MM.1S (cell line): ENCODE data around the gene KATNIP.

Source experiments
- CTCF ChIP-seq: fragments of 300-600 bp; sonication (generic); IDR thresholded peaks from 2 replicates; pipeline ENCODE4 v1.5.1; 2016; ENCODE audit warnings: antibody characterized with exemption, low read length, mixed read lengths
- EZH2 ChIP-seq: fragments of 300-600 bp; sonication (generic); optimal IDR thresholded peaks from 2 replicates; pipeline ENCODE3; 2017; ENCODE audit warnings: low read depth, mild to moderate bottlenecking, antibody characterized with exemption, low read length, mixed read lengths
- EZH2phosphoT487 ChIP-seq: fragments of 300-600 bp; sonication (generic); IDR thresholded peaks from 2 replicates; pipeline ENCODE4 v1.6.1; 2018; ENCODE audit warnings: antibody characterized with exemption, low read length

- no peak for TF ChIP-seq CTCF
- no peak for TF ChIP-seq EZH2phosphoT487
- TF ChIP-seq EZH2, result no peak
These were observed 11.4 kb upstream of the KATNIP start for GRCh38 chr16:27538528-27538927.
